GM18511 (cell line): Measurements from ENCODE around the gene GATA3.
A peak's percentile ranks its signal among the peaks of the same experiment; 100 is the strongest.
"Not testable (repeated sequence)": the region's sequence is repeated elsewhere in the genome, so short reads cannot be mapped to it uniquely, and the experiment has no call there.

Source experiments
- ATAC-seq: cut with Tn5 transposase; IDR thresholded peaks from one replicate; pipeline ENCODE4 v1.9.1; 2021; ENCODE audit warnings: mild to moderate bottlenecking, moderate library complexity; ENCODE audit not compliant: unreplicated experiment

Gene GATA3

GRCh38 chr10:8054494-8055407, at the start of gene GATA3:
GATA3 (plus strand) TSS chr10:8054688; CDS start chr10:8055656, 968 bp downstream.
- ATAC-seq: peak; percentile 42

GRCh38 chr10:8006274-8006999, 48.1 kb upstream of the GATA3 start:
- peak; percentile 85 for ATAC-seq

- no peak for ATAC-seq
Measured at GRCh38 chr10:8009031-8009430, 45.5 kb upstream of the GATA3 start.

- no peak for ATAC-seq
Measured at GRCh38 chr10:8013006-8013405, 41.5 kb upstream of the GATA3 start.

- ATAC-seq: no peak
Measured at GRCh38 chr10:8013619-8014018, 40.9 kb upstream of the GATA3 start.

- no peak for ATAC-seq
Measured at GRCh38 chr10:8014649-8015048, 39.8 kb upstream of the GATA3 start.

GRCh38 chr10:8017277-8017676, 37.2 kb upstream of the GATA3 start:
- no peak for ATAC-seq

- ATAC-seq: no peak
Measured at GRCh38 chr10:8023321-8023720, 31.2 kb upstream of the GATA3 start.

GRCh38 chr10:8023851-8024250, 30.6 kb upstream of the GATA3 start:
- no peak for ATAC-seq

GRCh38 chr10:8026349-8027259, 27.9 kb upstream of the GATA3 start:
- ATAC-seq: no peak

- not testable (repeated sequence) for ATAC-seq
Measured at GRCh38 chr10:8031211-8031610, 23.3 kb upstream of the GATA3 start.

GRCh38 chr10:8032558-8032957, 21.9 kb upstream of the GATA3 start:
- ATAC-seq: no peak

- no peak for ATAC-seq
Measured at GRCh38 chr10:8033812-8034465, 20.5 kb upstream of the GATA3 start.

GRCh38 chr10:8034466-8035005, 20.0 kb upstream of the GATA3 start:
- no peak for ATAC-seq

GRCh38 chr10:8035006-8035640, 19.4 kb upstream of the GATA3 start:
- ATAC-seq: no peak

- no peak for ATAC-seq
Measured at GRCh38 chr10:8035641-8036470, 18.6 kb upstream of the GATA3 start.

- ATAC-seq: no peak
Measured at GRCh38 chr10:8036506-8037198, 17.8 kb upstream of the GATA3 start.

- ATAC-seq: no peak
Measured at GRCh38 chr10:8037199-8037801, 17.2 kb upstream of the GATA3 start.
